H1 (cell line): ENCODE results near the gene CDC42EP3. TPM values are rescaled to one million over a fixed set of nuclear protein-coding genes. Genes with fewer than 3 reads are reported as not detected.

Experiments
- ASH2L ChIP-seq: fragments of 200-600, 300-600 bp; sonication (generic); IDR thresholded peaks from one replicate; pipeline ENCODE4 v1.7.1; 2017; ENCODE audit warnings: low read length
- CTBP2 ChIP-seq: IDR thresholded peaks from 2 replicates; pipeline ENCODE4 v1.7.0; 2011; ENCODE audit warnings: borderline replicate concordance, mild to moderate bottlenecking, moderate library complexity, mixed read lengths, low read length; ENCODE audit not compliant: insufficient read depth, insufficient read length
- HDAC2 ChIP-seq, 2 experiments: fragments of 300-600 bp in 1 of 2; sonication (generic) in 1 of 2; IDR thresholded peaks; 2 replicates each; pipeline ENCODE4 v1.6.1; 2011 to 2012; ENCODE audit warnings: low read depth in 2 of 2, low read length in 2 of 2, mild to moderate bottlenecking in 2 of 2, moderate library complexity in 2 of 2, borderline replicate concordance in 1 of 2, inconsistent platforms in 1 of 2
- KDM1A ChIP-seq: fragments of 200-600, 300-600 bp; sonication (generic); IDR thresholded peaks from 2 replicates; pipeline ENCODE4 v1.7.1; 2016; ENCODE audit warnings: mild to moderate bottlenecking, low read length, borderline replicate concordance
- KDM5A ChIP-seq: fragments of 200-600 bp; IDR thresholded peaks from 2 replicates; pipeline ENCODE4 v1.7.1; 2012; ENCODE audit warnings: mild to moderate bottlenecking, low read length, inconsistent platforms, mixed read lengths
- RAD21 ChIP-seq, 2 experiments: IDR thresholded peaks in 1 of 2; conservative IDR thresholded peaks in 1 of 2; 2 replicates each; pipeline ENCODE4 v1.6.1; 2011; ENCODE audit warnings: low read depth in 2 of 2, low read length in 2 of 2, improper control_type of control experiment in 1 of 2, inconsistent platforms in 1 of 2, mild to moderate bottlenecking in 1 of 2, moderate library complexity in 1 of 2
- polyA plus RNA-seq, 7 experiments: library from polyadenylated mRNA; depleted of rRNA in 3 of 7; stranded (reverse) in 5 of 7; unstranded in 2 of 7; fragments of >200 nt in 5 of 7; fragments of 200-250 nt in 2 of 7; gene quantifications; 1 replicate in 5 of 7; 2 replicates in 1 of 7; 4 replicates in 1 of 7; pipeline versions ENCODE4 v1.2.1 to v1.2.3, GENCODE V29; 2011 to 2013; ENCODE audit warnings: missing spikeins in 2 of 7, mixed read lengths in 2 of 7
- total RNA-seq: library from RNA; stranded (reverse); fragmentation: NEBNext Ultra II Directional; extraction: Animal tissue kit (Norgen Biotek cat#: 25700); gene quantifications from 2 replicates; pipeline ENCODE4 v1.2.1, GENCODE V29; 2021

Gene CDC42EP3
- total and polyA plus RNA-seq, 2 of the 8 experiments (the other 6 are each of a cell fraction or from before 2014, with no cell fraction given): 18.4 to 24.7 TPM

DNA sequence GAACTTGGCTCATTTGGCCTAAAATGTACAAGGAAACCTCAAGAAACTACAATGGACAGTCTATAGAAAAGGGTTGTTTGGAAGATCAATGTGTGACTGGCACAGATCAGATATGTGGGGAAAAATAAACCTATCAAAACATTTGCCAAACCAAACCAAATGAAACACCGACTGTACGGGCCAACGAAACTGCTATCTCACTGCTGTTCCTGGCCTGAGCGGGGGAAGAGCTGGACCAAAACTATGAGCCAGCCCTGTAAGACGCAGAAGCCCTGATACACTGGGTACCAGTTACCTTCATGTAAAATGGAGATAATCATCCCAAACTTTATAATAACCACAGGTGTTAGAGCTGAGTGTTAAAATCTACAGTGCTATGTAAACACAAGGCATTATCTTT is 11.7 kb downstream of the CDC42EP3 start (continued):
- TF ChIP-seq HDAC2 (IDR thresholded peaks at IDR 0.05; ENCODE audit: borderline replicate concordance in 1 of 2, low read depth in 2 of 2, low read length in 2 of 2) (no peak), ASH2L (no peak), KDM1A (no peak), CTBP2 (no peak), RAD21 (IDR thresholded peaks at IDR 0.05 in 1 of 2, conservative IDR thresholded peaks at IDR 0.05 in 1 of 2; ENCODE audit: low read depth in 2 of 2, low read length in 2 of 2) (no peak), KDM5A (no peak)
- TF ChIP-seq, all 59 proteins: peak for 0
